ENCODE results near the gene TBK1.

The TBK1 gene

DNA sequence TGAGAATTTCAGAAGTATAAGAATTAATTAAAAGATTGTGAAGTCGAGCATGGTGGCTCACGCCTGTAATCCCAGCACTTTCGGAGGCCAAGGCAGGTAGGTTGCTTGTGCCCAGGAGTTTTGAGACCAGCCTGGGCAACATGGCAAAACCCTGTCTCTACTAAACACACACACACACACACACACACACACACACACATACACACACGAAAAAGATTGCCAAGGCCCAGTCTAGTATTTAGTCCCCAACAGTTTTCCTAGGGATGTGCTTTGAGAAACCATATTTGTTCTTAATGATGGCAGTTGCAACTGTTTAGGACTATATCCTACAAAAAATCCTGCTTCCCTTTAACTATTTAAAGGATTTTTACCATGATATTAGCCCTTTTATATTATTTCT, 6.0 kb downstream of the TBK1 start:
- TF ChIP-seq, protein P1, sequence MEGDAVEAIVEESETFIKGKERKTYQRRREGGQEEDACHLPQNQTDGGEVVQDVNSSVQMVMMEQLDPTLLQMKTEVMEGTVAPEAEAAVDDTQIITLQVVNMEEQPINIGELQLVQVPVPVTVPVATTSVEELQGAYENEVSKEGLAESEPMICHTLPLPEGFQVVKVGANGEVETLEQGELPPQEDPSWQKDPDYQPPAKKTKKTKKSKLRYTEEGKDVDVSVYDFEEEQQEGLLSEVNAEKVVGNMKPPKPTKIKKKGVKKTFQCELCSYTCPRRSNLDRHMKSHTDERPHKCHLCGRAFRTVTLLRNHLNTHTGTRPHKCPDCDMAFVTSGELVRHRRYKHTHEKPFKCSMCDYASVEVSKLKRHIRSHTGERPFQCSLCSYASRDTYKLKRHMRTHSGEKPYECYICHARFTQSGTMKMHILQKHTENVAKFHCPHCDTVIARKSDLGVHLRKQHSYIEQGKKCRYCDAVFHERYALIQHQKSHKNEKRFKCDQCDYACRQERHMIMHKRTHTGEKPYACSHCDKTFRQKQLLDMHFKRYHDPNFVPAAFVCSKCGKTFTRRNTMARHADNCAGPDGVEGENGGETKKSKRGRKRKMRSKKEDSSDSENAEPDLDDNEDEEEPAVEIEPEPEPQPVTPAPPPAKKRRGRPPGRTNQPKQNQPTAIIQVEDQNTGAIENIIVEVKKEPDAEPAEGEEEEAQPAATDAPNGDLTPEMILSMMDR (IDR thresholded peaks at IDR 0.05; ENCODE audit: low read depth, low read length): no peak
- no peak overlapping the region for H3K4me3 ChIP-seq (replicated peaks in 1 of 2; ENCODE audit: low read depth in 2 of 2, low read length in 2 of 2)
- DNase-seq (ENCODE audit: low read depth in 2 of 2): no peak

DNA sequence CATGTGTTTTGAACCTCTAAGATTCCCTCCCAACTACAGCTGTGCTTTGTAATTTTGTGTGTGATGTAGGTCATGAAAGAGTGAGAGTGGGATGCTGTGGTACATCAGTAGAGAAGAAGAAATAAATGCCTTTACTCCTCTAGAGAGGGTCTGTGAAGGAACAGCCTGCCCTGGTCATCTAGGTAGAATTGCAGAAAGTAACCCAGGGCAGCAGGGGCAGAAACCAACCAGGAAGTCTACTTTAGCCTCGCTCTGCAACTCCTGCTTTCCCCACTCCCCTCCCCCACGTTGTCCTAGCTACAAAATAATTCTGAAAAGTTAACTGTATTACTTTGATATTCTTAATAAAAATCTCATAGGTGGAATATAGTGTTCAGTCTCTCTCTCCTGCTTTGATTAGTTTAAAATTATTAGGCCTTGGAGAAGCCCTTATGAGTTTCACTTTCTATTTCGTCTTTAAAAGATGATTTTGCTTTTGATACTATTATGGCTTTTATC, 7.5 kb downstream of the TBK1 start:
- TF ChIP-seq, protein P1 (IDR thresholded peaks at IDR 0.05; ENCODE audit: low read depth, low read length): no peak
- peak in 1 of 2 donors; percentile 35 for DNase-seq (ENCODE audit: low read depth in 2 of 2)
- H3K4me3 ChIP-seq (replicated peaks in 1 of 2; ENCODE audit: low read depth in 2 of 2, low read length in 2 of 2): peak overlapping the region in 1 of 2 donors; percentile 27

DNA sequence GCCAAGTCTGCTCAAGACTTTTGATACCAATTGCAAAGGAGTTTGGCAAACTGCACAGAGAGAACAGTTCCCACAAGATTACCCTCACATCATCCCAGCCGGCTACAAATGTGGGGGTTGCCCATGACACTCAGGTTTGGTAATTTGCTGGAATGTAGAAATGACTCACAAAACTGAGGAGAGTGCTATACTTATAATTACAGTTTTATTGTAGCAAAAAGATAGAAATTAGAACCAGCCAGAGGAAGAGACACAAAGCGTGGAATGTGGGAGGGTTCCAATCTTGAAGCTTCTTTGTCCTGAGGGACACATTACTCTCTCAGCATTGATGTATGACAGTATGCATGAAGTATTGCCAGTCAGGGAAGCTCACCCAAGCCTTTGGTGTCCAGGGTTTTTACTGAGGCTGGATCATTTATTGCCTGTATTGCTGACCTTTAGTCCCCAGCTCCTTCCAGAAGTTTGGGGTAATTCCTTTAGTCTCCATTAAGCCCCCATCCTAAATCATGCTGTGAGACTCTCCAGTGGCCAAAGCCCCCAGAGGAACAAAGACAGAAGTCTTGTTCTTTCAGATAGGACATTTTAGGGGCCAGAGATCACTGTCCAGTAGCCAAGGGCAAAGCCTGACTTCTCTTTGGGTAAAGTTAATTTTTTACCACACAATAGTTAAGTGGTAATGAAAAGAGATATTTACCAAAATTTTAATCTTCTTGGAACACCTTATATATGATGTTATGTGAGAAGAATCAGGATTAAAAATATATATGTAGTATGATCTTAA, 9.9 kb downstream of the TBK1 start:
- TF ChIP-seq, protein P1 (IDR thresholded peaks at IDR 0.05; ENCODE audit: low read depth, low read length): no peak
- H3K4me3 ChIP-seq (replicated peaks in 1 of 2; ENCODE audit: low read depth in 2 of 2, low read length in 2 of 2): no peak overlapping the region

DNA sequence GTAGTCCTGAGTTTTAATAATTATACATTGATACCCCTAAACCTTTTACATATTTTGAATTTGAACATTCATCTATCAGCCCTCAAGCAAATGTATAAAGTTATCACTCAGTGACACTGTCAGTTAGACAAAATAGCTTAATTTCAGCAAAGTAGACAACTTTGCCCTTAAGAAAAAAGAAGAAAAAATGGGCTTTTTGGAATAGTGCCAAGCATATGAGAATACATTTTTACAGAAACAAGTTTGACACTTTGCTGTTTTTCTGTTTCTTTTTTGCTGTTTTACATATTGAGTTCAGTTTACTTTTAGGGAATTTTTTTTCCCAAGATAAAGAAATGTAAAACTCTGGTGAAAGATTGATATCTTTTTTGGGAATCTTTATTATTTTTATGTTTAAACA, 14.3 kb downstream of the TBK1 start:
- no peak overlapping the region for H3K4me3 ChIP-seq (replicated peaks in 1 of 2; ENCODE audit: low read depth in 2 of 2, low read length in 2 of 2)
- TF ChIP-seq, protein P1 (IDR thresholded peaks at IDR 0.05; ENCODE audit: low read depth, low read length): no peak
- no peak for DNase-seq (ENCODE audit: low read depth in 2 of 2)

More for the DNA sequence above, 9.9 kb downstream of the TBK1 start:
- peak; percentile 83 to 92 for DNase-seq (ENCODE audit: low read depth in 2 of 2)

DNA sequence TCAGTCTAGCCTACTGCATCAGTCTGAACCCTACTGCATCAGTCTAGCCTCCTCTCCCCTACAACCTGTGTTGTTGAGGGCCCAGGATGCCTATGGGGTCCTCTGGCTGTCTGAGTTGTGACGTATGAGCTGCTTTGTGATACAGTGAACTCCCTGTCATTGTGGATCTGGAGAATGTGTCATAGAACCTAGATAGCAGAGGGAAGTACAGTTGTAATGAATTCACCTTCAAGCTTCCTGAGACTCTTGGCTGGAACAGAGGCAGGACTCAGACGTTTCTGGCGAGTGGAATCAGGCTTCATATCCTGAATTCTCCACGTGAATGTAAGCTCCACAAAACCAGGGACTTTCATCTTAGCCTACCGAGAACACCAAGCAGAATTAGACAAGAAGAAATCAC, 17.0 kb downstream of the TBK1 start:
- no peak overlapping the region for H3K4me3 ChIP-seq (replicated peaks in 1 of 2; ENCODE audit: low read depth in 2 of 2, low read length in 2 of 2)
- TF ChIP-seq, protein P1 (IDR thresholded peaks at IDR 0.05; ENCODE audit: low read depth, low read length): no peak
- no peak for DNase-seq (ENCODE audit: low read depth in 2 of 2)

DNA sequence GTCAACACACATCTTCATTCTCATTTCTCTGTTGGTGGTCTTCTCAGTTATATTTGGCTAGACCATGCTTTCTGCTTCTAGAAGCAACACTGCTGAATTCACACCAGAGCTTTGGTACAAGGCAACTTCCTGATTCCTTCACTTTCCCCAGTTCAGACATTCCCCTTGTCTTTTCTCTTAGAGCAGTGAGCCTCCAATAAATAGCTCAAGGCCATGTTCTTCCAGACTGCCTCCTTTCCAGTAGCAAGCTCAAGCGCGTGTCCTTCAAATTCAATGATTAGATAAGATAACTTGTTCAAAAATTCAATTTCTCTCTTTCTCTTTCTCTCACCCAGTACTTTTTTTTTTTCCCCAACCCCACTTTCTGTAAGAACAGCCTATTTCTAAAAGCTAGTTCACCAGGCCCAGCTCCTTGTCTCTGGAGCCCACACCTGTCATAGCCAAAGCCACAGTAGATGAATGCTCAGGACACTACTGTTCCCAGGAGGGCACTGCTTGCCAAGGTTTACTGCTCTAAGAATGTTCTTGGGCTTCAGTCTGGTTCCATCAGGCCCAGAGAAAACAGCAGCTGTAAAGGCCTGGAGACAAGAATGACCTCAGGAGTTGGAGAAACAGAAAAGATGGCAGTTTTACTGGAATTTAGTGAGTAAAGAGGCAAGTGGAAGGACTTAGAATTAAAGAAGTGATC, 17.7 kb downstream of the TBK1 start:
- no peak overlapping the region for H3K4me3 ChIP-seq (replicated peaks in 1 of 2; ENCODE audit: low read depth in 2 of 2, low read length in 2 of 2)
- TF ChIP-seq, protein P1 (IDR thresholded peaks at IDR 0.05; ENCODE audit: low read depth, low read length): no peak
- no peak for DNase-seq (ENCODE audit: low read depth in 2 of 2)
